Measurements from ENCODE around the gene LNX2. TPM values are rescaled to one million over a fixed set of nuclear protein-coding genes. Genes with fewer than 3 reads are reported as not detected.

The LNX2 gene
- total and polyA plus RNA-seq, 5 experiments from 2014 or later, result 2.5 to 10.8 (median 3.1) TPM

- no peak for ATAC-seq
- POLR2A ChIA-PET, result no interaction called here
Measured at GRCh38 chr13:27654816-27655215, 34.5 kb upstream of the LNX2 start.

GRCh38 chr13:27654059-27654458 is 33.7 kb upstream of the LNX2 start:
- Mint-ChIP-seq H3K9me3 (peaks cover 0 to 16% (median 9%) of the 10 kb centered on the region in 9 donors), H3K4me1 (peaks cover 2 to 16% (median 7%) of the 10 kb centered on the region in 4 donors), H3K27me3 (no peaks in the 10 kb centered on the region), H3K27ac (no peak overlapping the region), H3K36me3 (peaks cover 18 to 49% (median 34%) of the 10 kb centered on the region in 3 donors), H3K4me3 (no peak overlapping the region)
- DNase-seq (no peak), ATAC-seq (no peak)
- POLR2A ChIA-PET, result no interaction called here

More at GRCh38 chr13:27654816-27655215, 34.5 kb upstream of the LNX2 start:
- peaks cover 0 to 9% (median 7%) of the 10 kb centered on the region in 9 donors for H3K9me3 Mint-ChIP-seq
- H3K27me3 Mint-ChIP-seq, result no peaks in the 10 kb centered on the region
- peak overlapping the region in 1 of 10 donors; percentile 6 for H3K27ac Mint-ChIP-seq
- peaks cover 2 to 22% (median 7%) of the 10 kb centered on the region in 4 donors for H3K4me1 Mint-ChIP-seq
- no peak overlapping the region for H3K4me3 Mint-ChIP-seq
- DNase-seq, result no peak
- H3K36me3 Mint-ChIP-seq, result peaks cover 13 to 42% (median 28%) of the 10 kb centered on the region in 3 donors

- no peaks in the 10 kb centered on the region for H3K27me3 Mint-ChIP-seq
- no peak overlapping the region for H3K27ac Mint-ChIP-seq
- peaks cover under 1 to 13% (median 6%) of the 10 kb centered on the region in 4 donors for H3K4me1 Mint-ChIP-seq
- no peak for DNase-seq
- POLR2A ChIA-PET, result no interaction called here
- ATAC-seq, result no peak
- H3K4me3 Mint-ChIP-seq, result no peak overlapping the region
- H3K36me3 Mint-ChIP-seq, result peaks cover 28 to 62% (median 46%) of the 10 kb centered on the region in 3 donors
- peaks cover 0 to 19% (median 9%) of the 10 kb centered on the region in 9 donors for H3K9me3 Mint-ChIP-seq
Measured at GRCh38 chr13:27650312-27650711, 30.0 kb upstream of the LNX2 start.

- Mint-ChIP-seq H3K36me3 (peaks cover 15 to 38% (median 18%) of the 10 kb centered on the region in 3 donors), H3K27me3 (no peaks in the 10 kb centered on the region)
Measured at GRCh38 chr13:27644302-27644701, 24.0 kb upstream of the LNX2 start.

GRCh38 chr13:27643334-27644132 is 23.2 kb upstream of the LNX2 start:
- ATAC-seq (no peak), DNase-seq (no peak)
- no peaks in the 10 kb centered on the region for H3K9me3 Mint-ChIP-seq
- POLR2A ChIA-PET, result no interaction called here
- H3K4me3 Mint-ChIP-seq, result no peak overlapping the region
- H3K27me3 Mint-ChIP-seq, result no peaks in the 10 kb centered on the region
- H3K4me1 Mint-ChIP-seq, result peaks cover 33 to 62% (median 49%) of the 10 kb centered on the region in 4 donors
- peaks cover 8 to 35% (median 16%) of the 10 kb centered on the region in 3 donors for H3K36me3 Mint-ChIP-seq
- H3K27ac Mint-ChIP-seq, result peak overlapping the region in 1 of 10 donors; percentile 34

More at GRCh38 chr13:27644302-27644701, 24.0 kb upstream of the LNX2 start:
- Mint-ChIP-seq H3K9me3 (peaks cover 0 to 5% (median 0%) of the 10 kb centered on the region in 9 donors), H3K4me3 (no peak overlapping the region), H3K4me1 (peaks cover 29 to 54% (median 43%) of the 10 kb centered on the region in 4 donors), H3K27ac (peak overlapping the region in 1 of 10 donors; percentile 28)
- ATAC-seq (no peak), DNase-seq (no peak)
- POLR2A ChIA-PET, result no interaction called here

GRCh38 chr13:27641711-27642502 is 21.6 kb upstream of the LNX2 start:
- ATAC-seq (no peak), DNase-seq (no peak)
- POLR2A ChIA-PET, result no interaction called here
- Mint-ChIP-seq H3K4me3 (no peak overlapping the region), H3K4me1 (peaks cover 36 to 72% (median 60%) of the 10 kb centered on the region in 4 donors), H3K27me3 (no peaks in the 10 kb centered on the region), H3K27ac (peak overlapping the region in 2 of 10 donors; percentile 7 to 15), H3K9me3 (no peaks in the 10 kb centered on the region), H3K36me3 (peaks cover 5 to 30% (median 8%) of the 10 kb centered on the region in 3 donors)

GRCh38 chr13:27639186-27639585 is 18.9 kb upstream of the LNX2 start:
- peaks cover 0 to 18% (median 3%) of the 10 kb centered on the region in 3 donors for H3K36me3 Mint-ChIP-seq
- H3K4me3 Mint-ChIP-seq, result no peak overlapping the region
- peaks cover 32 to 74% (median 72%) of the 10 kb centered on the region in 4 donors for H3K4me1 Mint-ChIP-seq
- peak overlapping the region in 3 of 10 donors; percentile 2 to 26 (median 22) for H3K27ac Mint-ChIP-seq
- H3K27me3 Mint-ChIP-seq, result no peaks in the 10 kb centered on the region
- no peaks in the 10 kb centered on the region for H3K9me3 Mint-ChIP-seq
- POLR2A ChIA-PET, result interaction anchor here (1.9 kb wide), 1 partner anchor 18 kb away, joined by 5 read pairs; the partner anchor contains the start of genes LNX2 and POLR1D
- ATAC-seq (no peak), DNase-seq (no peak)

GRCh38 chr13:27638521-27638920 is 18.2 kb upstream of the LNX2 start:
- DNase-seq (no peak), ATAC-seq (no peak)
- Mint-ChIP-seq H3K27ac (peak overlapping the region in 3 of 10 donors; percentile 10 to 39 (median 26)), H3K4me3 (no peak overlapping the region), H3K27me3 (no peaks in the 10 kb centered on the region), H3K36me3 (peaks cover 0 to 22% (median 3%) of the 10 kb centered on the region in 3 donors), H3K4me1 (peaks cover 29 to 74% (median 71%) of the 10 kb centered on the region in 4 donors), H3K9me3 (no peaks in the 10 kb centered on the region)
- POLR2A ChIA-PET, result interaction anchor here (0.6 to 1.9 kb wide), 2 partner anchors 17 to 205 kb away, joined by 4 to 5 read pairs; partner anchors contain the start of genes LNX2 and POLR1D

- POLR2A ChIA-PET, result interaction anchor here (0.6 kb wide), 1 partner anchor 205 kb away, joined by 4 read pairs; no protein-coding TSS in a partner anchor
- ATAC-seq (no peak), DNase-seq (no peak)
- no peaks in the 10 kb centered on the region for H3K9me3 Mint-ChIP-seq
- H3K27me3 Mint-ChIP-seq, result no peaks in the 10 kb centered on the region
- peak overlapping the region in 1 of 10 donors; percentile 5 for H3K4me3 Mint-ChIP-seq
- H3K4me1 Mint-ChIP-seq, result peaks cover 29 to 75% (median 70%) of the 10 kb centered on the region in 4 donors
- H3K27ac Mint-ChIP-seq, result peak overlapping the region in 3 of 10 donors; percentile 10 to 53 (median 39)
- peaks cover 0 to 20% (median 5%) of the 10 kb centered on the region in 3 donors for H3K36me3 Mint-ChIP-seq
Measured at GRCh38 chr13:27638001-27638400, 17.7 kb upstream of the LNX2 start.

- no peak for DNase-seq
- ATAC-seq, result no peak
- H3K4me1 Mint-ChIP-seq, result peaks cover 30 to 75% (median 70%) of the 10 kb centered on the region in 4 donors
- peak overlapping the region in 1 of 10 donors; percentile 14 for H3K4me3 Mint-ChIP-seq
- H3K27me3 Mint-ChIP-seq, result no peaks in the 10 kb centered on the region
- H3K27ac Mint-ChIP-seq, result peak overlapping the region in 3 of 10 donors; percentile 0 to 79 (median 39)
- H3K9me3 Mint-ChIP-seq, result no peaks in the 10 kb centered on the region
- POLR2A ChIA-PET, result no interaction called here
- H3K36me3 Mint-ChIP-seq, result peaks cover 0 to 24% (median 9%) of the 10 kb centered on the region in 3 donors
Measured at GRCh38 chr13:27637289-27637626, 16.9 kb upstream of the LNX2 start.

GRCh38 chr13:27636589-27637288 is 16.4 kb upstream of the LNX2 start:
- peak in 1 of 2 donors; percentile 27 for ATAC-seq
- peaks cover 29 to 75% (median 71%) of the 10 kb centered on the region in 4 donors for H3K4me1 Mint-ChIP-seq
- no peaks in the 10 kb centered on the region for H3K27me3 Mint-ChIP-seq
- H3K9me3 Mint-ChIP-seq, result no peaks in the 10 kb centered on the region
- DNase-seq, result no peak
- peak overlapping the region in 5 of 10 donors; percentile 0 to 79 (median 36) for H3K27ac Mint-ChIP-seq
- POLR2A ChIA-PET, result no interaction called here
- peaks cover 0 to 27% (median 9%) of the 10 kb centered on the region in 3 donors for H3K36me3 Mint-ChIP-seq
- peak overlapping the region in 2 of 10 donors; percentile 3 to 14 for H3K4me3 Mint-ChIP-seq

- Mint-ChIP-seq H3K27ac (peak overlapping the region in 1 of 10 donors; percentile 51), H3K9me3 (no peaks in the 10 kb centered on the region), H3K36me3 (peaks cover 0 to 34% (median 9%) of the 10 kb centered on the region in 3 donors), H3K27me3 (no peaks in the 10 kb centered on the region), H3K4me1 (peaks cover 34 to 84% (median 79%) of the 10 kb centered on the region in 4 donors), H3K4me3 (no peak overlapping the region)
- no peak for ATAC-seq
- POLR2A ChIA-PET, result no interaction called here
- no peak for DNase-seq
Measured at GRCh38 chr13:27635266-27635665, 14.9 kb upstream of the LNX2 start.
